Glutamatergic neuron (in vitro differentiated cells): Measurements from ENCODE around the gene SRXN1. TPM values are rescaled to one million over a fixed set of nuclear protein-coding genes. Genes with fewer than 3 reads are reported as not detected.

Experiments used
- DNase-seq: peaks from one replicate; pipeline ENCODE4 v3.0.0; 2022
- H3K27ac Mint-ChIP-seq: one replicate; pipeline ENCODE4 v1.8.0; 2020; ENCODE audit warnings: mild to moderate bottlenecking, mixed read lengths, inconsistent platforms; ENCODE audit not compliant: unreplicated experiment
- H3K27me3 Mint-ChIP-seq: one replicate; pipeline ENCODE4 v1.8.0; 2020; ENCODE audit warnings: mild to moderate bottlenecking, moderate library complexity, mixed read lengths, inconsistent platforms; ENCODE audit not compliant: unreplicated experiment
- H3K36me3 Mint-ChIP-seq: one replicate; pipeline ENCODE4 v1.8.0; 2020; ENCODE audit warnings: mild to moderate bottlenecking, mixed read lengths, inconsistent platforms; ENCODE audit not compliant: unreplicated experiment
- H3K4me1 Mint-ChIP-seq: one replicate; pipeline ENCODE4 v1.8.0; 2020; ENCODE audit warnings: mild to moderate bottlenecking, low read depth, mixed read lengths, inconsistent platforms; ENCODE audit not compliant: unreplicated experiment
- H3K4me3 Mint-ChIP-seq: one replicate; pipeline ENCODE4 v1.8.0; 2020; ENCODE audit warnings: mild to moderate bottlenecking, mixed read lengths, inconsistent platforms; ENCODE audit not compliant: unreplicated experiment
- H3K9me3 Mint-ChIP-seq: one replicate; pipeline ENCODE4 v1.8.0; 2020; ENCODE audit warnings: mild to moderate bottlenecking, moderate library complexity, mixed read lengths, inconsistent platforms; ENCODE audit not compliant: unreplicated experiment
- CTCF ChIP-seq: fragments of 200-600 bp; sonication (generic); IDR thresholded peaks from one replicate; pipeline ENCODE4 v1.5.0; 2021; ENCODE audit not compliant: partially characterized antibody, unreplicated experiment
- total RNA-seq: library from RNA; stranded (reverse); fragmentation: NEBNext Ultra II Directional; extraction: Animal tissue kit (Norgen Biotek cat#: 25700); gene quantifications from one replicate; pipeline ENCODE4 v1.2.1, GENCODE V29; 2021; ENCODE audit not compliant: unreplicated experiment

The SRXN1 gene
- total RNA-seq, 1 donor from 2014 or later = 6.3 TPM

DNA sequence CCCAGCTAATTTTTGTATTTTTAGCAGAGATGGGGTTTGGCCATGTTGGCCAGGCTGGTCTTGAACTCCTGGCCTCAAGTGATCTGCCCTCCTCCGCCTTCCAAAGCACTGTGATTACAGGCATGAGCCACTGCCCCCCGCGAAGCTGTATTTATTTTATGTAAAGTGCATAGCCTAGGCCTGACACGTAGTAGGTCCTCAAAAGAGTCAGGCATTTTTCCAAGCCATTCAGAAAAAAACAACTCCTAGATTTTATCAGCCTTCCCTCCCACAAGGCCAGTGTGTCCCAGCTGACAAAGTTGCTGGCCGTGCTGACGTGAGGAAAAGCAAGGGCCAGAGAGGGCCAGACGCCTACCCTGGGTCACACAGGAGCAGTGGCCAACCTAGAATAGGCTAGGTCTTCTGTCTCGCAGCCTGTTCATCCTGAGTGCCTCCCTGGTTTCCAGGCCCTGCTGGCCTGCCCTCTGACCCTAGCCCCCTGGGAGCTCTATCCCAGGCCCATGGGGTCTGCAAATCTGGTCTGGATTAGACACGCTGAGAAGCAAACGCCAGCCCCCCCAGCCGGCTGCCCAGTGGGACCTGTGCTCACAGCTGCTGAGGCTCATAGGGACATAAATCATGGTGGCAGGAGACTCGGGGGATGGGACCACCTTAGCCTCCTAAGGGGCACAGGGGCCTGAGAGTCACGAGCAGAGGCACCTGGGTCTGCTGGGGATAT lies 54.7 kb downstream of the SRXN1 start:
- H3K36me3 Mint-ChIP-seq = no peaks in the 10 kb centered on the region
- no peak overlapping the region for H3K4me3 Mint-ChIP-seq
- peaks cover 3% of the 10 kb centered on the region for H3K4me1 Mint-ChIP-seq
- peaks cover 5% of the 10 kb centered on the region for H3K9me3 Mint-ChIP-seq
- no peak for DNase-seq
- no peak for TF ChIP-seq CTCF
- peaks cover 5% of the 10 kb centered on the region for H3K27me3 Mint-ChIP-seq
- H3K27ac Mint-ChIP-seq = no peak overlapping the region

- TF ChIP-seq CTCF = no peak
- no peaks in the 10 kb centered on the region for H3K36me3 Mint-ChIP-seq
- no peak for DNase-seq
- no peaks in the 10 kb centered on the region for H3K4me1 Mint-ChIP-seq
- no peak overlapping the region for H3K27ac Mint-ChIP-seq
- peaks cover 5% of the 10 kb centered on the region for H3K9me3 Mint-ChIP-seq
- no peak overlapping the region for H3K4me3 Mint-ChIP-seq
- H3K27me3 Mint-ChIP-seq = peaks cover 5% of the 10 kb centered on the region
These were observed 55.4 kb downstream of the SRXN1 start for GRCh38 chr20:597560-597959.

Other genes starting within 250 kb of the SRXN1 start
- 97.6 TPM for gene RBCK1, start 244.9 kb downstream of the SRXN1 start, total RNA-seq
- 39.6 TPM for gene TBC1D20, start 190.7 kb downstream of the SRXN1 start, total RNA-seq
- 214 TPM for gene CSNK2A1, start 109.4 kb downstream of the SRXN1 start, total RNA-seq
- gene TCF15, start 42.9 kb downstream of the SRXN1 start, total RNA-seq = 19.7 TPM
- gene SCRT2, start 22.6 kb upstream of the SRXN1 start, total RNA-seq = 28.0 TPM
- not detected for gene SLC52A3, start 115.3 kb upstream of the SRXN1 start, total RNA-seq
- 152 TPM for gene FAM110A, start 180.5 kb upstream of the SRXN1 start, total RNA-seq